Stomach (tissue), 9 donors: ENCODE results near the gene NFATC1. TPM values are rescaled to one million over a fixed set of nuclear protein-coding genes. Genes with fewer than 3 reads are reported as not detected.

Experiments used
- DNase-seq, 2 donors: peaks; one replicate each; pipeline versions ENCODE4 v3.0.0 to v3.0.0-alpha.2; 2013 to 2019
- H3K27ac ChIP-seq, 5 donors: fragments of 200-600 bp in 4 of 5; sonication (generic) in 4 of 5; one replicate each; pipeline ENCODE4 v1.5.1; 2013 to 2019; ENCODE audit warnings: mild to moderate bottlenecking in 1 of 5, moderate library complexity in 1 of 5
- H3K27me3 ChIP-seq, 3 donors: fragments of 200-600 bp; sonication (generic); one replicate each; pipeline ENCODE4 v1.5.1; 2017 to 2019; ENCODE audit warnings: mixed run types in 1 of 3
- H3K36me3 ChIP-seq, 4 donors: fragments of 200-600 bp; sonication (generic); 1 replicate in 3 of 4; 2 replicates in 1 of 4; pipeline ENCODE4 v1.5.1; 2016 to 2019
- H3K4me1 ChIP-seq, 4 donors: fragments of 200-600 bp; sonication (generic); one replicate each; pipeline ENCODE4 v1.5.1; 2016 to 2019
- H3K4me3 ChIP-seq, 4 donors: fragments of 200-600 bp; sonication (generic) in 3 of 4; one replicate each; pipeline ENCODE4 v1.5.1; 2016 to 2019; ENCODE audit warnings: mild to moderate bottlenecking in 1 of 4
- H3K9me3 ChIP-seq, 4 donors: fragments of 200-600 bp; sonication (generic); one replicate each; pipeline ENCODE4 v1.5.1; 2016 to 2019
- CTCF ChIP-seq, 7 experiments: fragments of 450-650 bp in 4 of 7; fragments of 200-600 bp in 3 of 7; sonication (generic) in 3 of 7; IDR thresholded peaks; one replicate each; pipeline ENCODE4 v1.5.1; 2016 to 2019; ENCODE audit warnings: antibody characterized with exemption in 7 of 7, control low read depth in 2 of 7, mild to moderate bottlenecking in 1 of 7
- EP300 ChIP-seq: sonication (generic); formaldehyde crosslinking; IDR thresholded peaks from one replicate; pipeline ENCODE4 v1.6.1; 2017; ENCODE audit warnings: antibody characterized with exemption
- POLR2A ChIP-seq, 4 donors: fragments of 450-650 bp; IDR thresholded peaks; one replicate each; pipeline ENCODE4 v1.6.1; 2016; ENCODE audit warnings: antibody characterized with exemption in 4 of 4, control low read depth in 2 of 4, mild to moderate bottlenecking in 1 of 4, moderate library complexity in 1 of 4
- POLR2AphosphoS5 ChIP-seq, 3 donors: sonication (generic); formaldehyde crosslinking; IDR thresholded peaks; one replicate each; pipeline ENCODE4 v1.6.1; 2016; ENCODE audit warnings: antibody characterized with exemption in 3 of 3
- WGBS, 5 donors: extraction: QIAGEN DNeasy Blood & Tissue Kit in 3 of 5; methylation state at CpG; one replicate each; pipeline versions ENCODE4 v1.1.5 to v1.1.7; 2013 to 2018; 5-methylcytosine and 5-hydroxymethylcytosine counted together
- intact Hi-C: fragments of 100-400 bp; cut with DNase I; formaldehyde crosslinking; loops from one replicate; pipeline ENCODE4 v1.15.1; 2023; ENCODE audit warnings: low total_unique reads
- polyA plus RNA-seq, 3 donors: library from polyadenylated mRNA; stranded (reverse); fragments of 200-250 nt; gene quantifications; one replicate each; pipeline ENCODE4 v1.2.3, GENCODE V29; 2013
- total RNA-seq, 5 donors: library from RNA; depleted of rRNA; stranded (reverse); fragments of >200 nt; gene quantifications; one replicate each; pipeline versions ENCODE4 v1.1.0 to v1.2.3, GENCODE V29; 2014 to 2016
- donor health status: healthy with polysubstance abuse.
- donor health status: Bipolar disorder and iron deficiency.
- donor health status: healthy.

NFATC1 gene
- total and polyA plus RNA-seq, 8 donors, result 2.6 to 14.0 (median 6.1) TPM

GRCh38 chr18:79456105-79456980 lies 60.6 kb downstream of the NFATC1 start:
- Histone ChIP-seq H3K27me3 (no peaks in the 10 kb centered on the region), H3K9me3 (no peaks in the 10 kb centered on the region), H3K27ac (no peak overlapping the region), H3K4me3 (no peak overlapping the region), H3K4me1 (peaks cover 6 to 30% (median 17%) of the 10 kb centered on the region in 4 donors), H3K36me3 (peaks cover 13 to 65% (median 45%) of the 10 kb centered on the region in 4 donors)
- intact Hi-C loops, result no loop called here
- TF ChIP-seq EP300 (no peak), POLR2A (IDR thresholded peaks at IDR 0.05) (no peak), CTCF (IDR thresholded peaks at IDR 0.05) (no peak), POLR2AphosphoS5 (IDR thresholded peaks at IDR 0.05) (no peak)
- no peak for DNase-seq
- WGBS, 5 donors, result 95 to 97% (median 97%) methylated on average over 21 to 37 of the region's 37 CpGs

- H3K27me3 ChIP-seq, result no peaks in the 10 kb centered on the region
- DNase-seq, result no peak
- no peak for TF ChIP-seq CTCF (IDR thresholded peaks at IDR 0.05)
- no peak for TF ChIP-seq POLR2A (IDR thresholded peaks at IDR 0.05)
- TF ChIP-seq POLR2AphosphoS5 (IDR thresholded peaks at IDR 0.05), result no peak
- TF ChIP-seq EP300, result no peak
- peaks cover 6 to 30% (median 17%) of the 10 kb centered on the region in 4 donors for H3K4me1 ChIP-seq
- H3K4me3 ChIP-seq, result no peak overlapping the region
- H3K36me3 ChIP-seq, result peaks cover 8 to 64% (median 43%) of the 10 kb centered on the region in 4 donors
- no peaks in the 10 kb centered on the region for H3K9me3 ChIP-seq
- no peak overlapping the region for H3K27ac ChIP-seq
- intact Hi-C loops, result no loop called here
- WGBS, 5 donors, result 86 to 97% (median 97%) methylated on average over 9 to 12 of the region's 12 CpGs
These were observed 61.5 kb downstream of the NFATC1 start for GRCh38 chr18:79457239-79457638.

- 90 to 96% (median 92%) methylated on average over 16 to 18 of the region's 18 CpGs for WGBS, 5 donors
- Histone ChIP-seq H3K27ac (peak overlapping the region in 3 of 5 donors; percentile 62 to 73 (median 65)), H3K9me3 (no peaks in the 10 kb centered on the region), H3K27me3 (no peaks in the 10 kb centered on the region), H3K4me3 (no peak overlapping the region), H3K36me3 (peaks cover 4 to 64% (median 41%) of the 10 kb centered on the region in 4 donors), H3K4me1 (peaks cover 6 to 30% (median 17%) of the 10 kb centered on the region in 4 donors)
- intact Hi-C loops, result no loop called here
- DNase-seq, result no peak
- no peak for TF ChIP-seq CTCF (IDR thresholded peaks at IDR 0.05)
- TF ChIP-seq POLR2AphosphoS5 (IDR thresholded peaks at IDR 0.05), result no peak
- TF ChIP-seq POLR2A (IDR thresholded peaks at IDR 0.05), result no peak
- no peak for TF ChIP-seq EP300
These were observed 61.9 kb downstream of the NFATC1 start for GRCh38 chr18:79457652-79458051.

- peaks cover 6 to 30% (median 17%) of the 10 kb centered on the region in 4 donors for H3K4me1 ChIP-seq
- H3K27ac ChIP-seq, result peak overlapping the region; percentile 34 to 73 (median 65)
- intact Hi-C loops, result no loop called here
- DNase-seq, result peak; percentile 63 to 89
- 38 to 53% (median 41%) methylated on average over 43 to 45 of the region's 45 CpGs for WGBS, 5 donors
- H3K36me3 ChIP-seq, result peaks cover 4 to 61% (median 42%) of the 10 kb centered on the region in 4 donors
- H3K4me3 ChIP-seq, result peak overlapping the region in 1 of 4 donors; percentile 9
- H3K9me3 ChIP-seq, result no peaks in the 10 kb centered on the region
- no peaks in the 10 kb centered on the region for H3K27me3 ChIP-seq
- TF ChIP-seq POLR2A (IDR thresholded peaks at IDR 0.05), result no peak
- TF ChIP-seq POLR2AphosphoS5 (IDR thresholded peaks at IDR 0.05), result peak; percentile 28 to 54 (median 43)
- no peak for TF ChIP-seq CTCF (IDR thresholded peaks at IDR 0.05)
- TF ChIP-seq EP300, result no peak
These were observed 62.6 kb downstream of the NFATC1 start for GRCh38 chr18:79458131-79458838.
